PFSK-1 (cell line): ENCODE measurements around the gene WNK1.

Experiments used
- FOXP2 ChIP-seq: optimal IDR thresholded peaks from 2 replicates; pipeline ENCODE3; 2011; ENCODE audit warnings: borderline replicate concordance, control low read depth, inconsistent platforms; ENCODE audit not compliant: insufficient read depth; ENCODE audit errors: extremely low read length, extremely low read depth
- POLR2AphosphoS5 ChIP-seq: IDR thresholded peaks from 2 replicates; pipeline ENCODE4 v1.6.1; 2012; ENCODE audit warnings: low read depth, mild to moderate bottlenecking, control low read depth, low read length, moderate library complexity
- SIN3A ChIP-seq: IDR thresholded peaks from 2 replicates; pipeline ENCODE4 v1.6.1; 2012; ENCODE audit warnings: mild to moderate bottlenecking, low read length, moderate library complexity, borderline replicate concordance; ENCODE audit not compliant: insufficient read depth
- TAF1 ChIP-seq: IDR thresholded peaks from 2 replicates; pipeline ENCODE4 v1.6.1; 2012; ENCODE audit warnings: low read length, control low read depth, borderline replicate concordance; ENCODE audit not compliant: insufficient read depth
- TF ChIP-seq, protein P1 (sequence below), 2 experiments: IDR thresholded peaks; 2 replicates each; pipeline versions ENCODE4 v1.6.1 to v1.8.0; 2011 to 2012; ENCODE audit warnings: low read depth in 2 of 2, low read length in 2 of 2, control low read depth in 1 of 2, inconsistent platforms in 1 of 2, mild to moderate bottlenecking in 1 of 2, moderate library complexity in 1 of 2; ENCODE audit not compliant: insufficient read depth in 1 of 2

WNK1 gene

GRCh38 chr12:713281-713875 lies 39.0 kb upstream of the WNK1 start:
- no peak for TF ChIP-seq TAF1
- TF ChIP-seq POLR2AphosphoS5: no peak
- TF ChIP-seq, protein P1, sequence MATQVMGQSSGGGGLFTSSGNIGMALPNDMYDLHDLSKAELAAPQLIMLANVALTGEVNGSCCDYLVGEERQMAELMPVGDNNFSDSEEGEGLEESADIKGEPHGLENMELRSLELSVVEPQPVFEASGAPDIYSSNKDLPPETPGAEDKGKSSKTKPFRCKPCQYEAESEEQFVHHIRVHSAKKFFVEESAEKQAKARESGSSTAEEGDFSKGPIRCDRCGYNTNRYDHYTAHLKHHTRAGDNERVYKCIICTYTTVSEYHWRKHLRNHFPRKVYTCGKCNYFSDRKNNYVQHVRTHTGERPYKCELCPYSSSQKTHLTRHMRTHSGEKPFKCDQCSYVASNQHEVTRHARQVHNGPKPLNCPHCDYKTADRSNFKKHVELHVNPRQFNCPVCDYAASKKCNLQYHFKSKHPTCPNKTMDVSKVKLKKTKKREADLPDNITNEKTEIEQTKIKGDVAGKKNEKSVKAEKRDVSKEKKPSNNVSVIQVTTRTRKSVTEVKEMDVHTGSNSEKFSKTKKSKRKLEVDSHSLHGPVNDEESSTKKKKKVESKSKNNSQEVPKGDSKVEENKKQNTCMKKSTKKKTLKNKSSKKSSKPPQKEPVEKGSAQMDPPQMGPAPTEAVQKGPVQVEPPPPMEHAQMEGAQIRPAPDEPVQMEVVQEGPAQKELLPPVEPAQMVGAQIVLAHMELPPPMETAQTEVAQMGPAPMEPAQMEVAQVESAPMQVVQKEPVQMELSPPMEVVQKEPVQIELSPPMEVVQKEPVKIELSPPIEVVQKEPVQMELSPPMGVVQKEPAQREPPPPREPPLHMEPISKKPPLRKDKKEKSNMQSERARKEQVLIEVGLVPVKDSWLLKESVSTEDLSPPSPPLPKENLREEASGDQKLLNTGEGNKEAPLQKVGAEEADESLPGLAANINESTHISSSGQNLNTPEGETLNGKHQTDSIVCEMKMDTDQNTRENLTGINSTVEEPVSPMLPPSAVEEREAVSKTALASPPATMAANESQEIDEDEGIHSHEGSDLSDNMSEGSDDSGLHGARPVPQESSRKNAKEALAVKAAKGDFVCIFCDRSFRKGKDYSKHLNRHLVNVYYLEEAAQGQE (IDR thresholded peaks at IDR 0.05; ENCODE audit: insufficient read depth in 1 of 2, low read depth in 2 of 2, low read length in 2 of 2): no peak
- TF ChIP-seq SIN3A: no peak
- no peak for TF ChIP-seq FOXP2

- TF ChIP-seq SIN3A: no peak
- TF ChIP-seq TAF1: no peak
- no peak for TF ChIP-seq FOXP2
- TF ChIP-seq, protein P1 (IDR thresholded peaks at IDR 0.05; ENCODE audit: insufficient read depth in 1 of 2, low read depth in 2 of 2, low read length in 2 of 2): no peak
- TF ChIP-seq POLR2AphosphoS5: no peak
Measured at GRCh38 chr12:716506-716905, 35.9 kb upstream of the WNK1 start.

DNA sequence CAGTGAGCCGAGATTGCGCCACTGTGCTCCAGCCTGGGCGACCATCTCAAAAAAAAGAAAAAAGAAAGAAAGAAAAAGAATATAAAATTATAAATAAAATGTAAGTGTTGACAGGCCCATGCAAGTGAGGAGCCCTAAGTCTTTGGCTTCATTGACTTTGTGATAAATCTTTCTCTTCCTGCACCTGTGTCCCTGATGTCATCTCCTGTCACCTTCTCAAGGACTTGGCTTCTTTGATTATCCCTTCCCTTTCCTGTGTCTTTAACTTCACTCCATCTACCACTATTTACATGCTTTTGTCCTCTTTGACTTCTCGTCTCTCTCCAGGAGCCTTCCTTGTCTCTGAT lies 33.6 kb upstream of the WNK1 start:
- TF ChIP-seq, protein P1 (IDR thresholded peaks at IDR 0.05; ENCODE audit: insufficient read depth in 1 of 2, low read depth in 2 of 2, low read length in 2 of 2): no peak
- TF ChIP-seq POLR2AphosphoS5 (no peak), FOXP2 (no peak), TAF1 (no peak), SIN3A (no peak)

DNA sequence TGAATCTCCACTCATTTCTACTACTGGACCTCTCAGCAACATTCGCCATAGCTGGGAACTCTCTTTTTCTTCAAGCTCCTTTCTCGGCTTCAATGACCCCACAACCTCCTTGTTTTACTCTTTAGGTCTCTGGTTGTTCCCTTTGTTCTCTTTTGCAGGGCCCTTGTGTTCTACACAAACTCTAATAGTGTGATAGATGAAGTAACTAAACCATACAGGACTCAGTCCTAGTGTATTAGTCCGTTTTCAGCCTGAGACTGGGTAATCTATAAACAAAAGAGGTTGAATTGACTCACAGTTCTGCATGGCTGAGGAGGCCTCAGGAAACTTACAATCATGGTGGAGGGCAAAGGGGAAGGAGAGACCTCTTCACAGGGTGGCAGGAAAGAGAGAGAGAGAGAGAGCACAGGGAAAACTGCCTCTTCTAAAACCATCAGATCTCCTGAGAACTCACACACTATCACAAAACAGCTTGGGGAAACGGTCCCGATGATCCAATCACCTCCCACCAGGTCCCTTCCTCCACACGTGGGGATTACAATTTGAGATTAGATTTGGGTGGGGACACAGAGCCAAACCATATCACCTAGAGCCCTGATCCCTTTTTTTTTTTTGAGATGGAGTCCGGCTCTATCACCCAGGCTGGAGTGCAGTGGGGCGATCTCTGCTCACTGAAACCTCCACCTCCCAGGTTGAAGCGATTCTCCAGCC lies 32.0 kb upstream of the WNK1 start:
- TF ChIP-seq, protein P1 (IDR thresholded peaks at IDR 0.05; ENCODE audit: insufficient read depth in 1 of 2, low read depth in 2 of 2, low read length in 2 of 2): no peak
- TF ChIP-seq TAF1 (no peak), SIN3A (no peak)
